B cell (primary cell): ENCODE results near the gene KDM7A. TPM values are rescaled to one million over a fixed set of nuclear protein-coding genes. Genes with fewer than 3 reads are reported as not detected.

Source experiments
- ATAC-seq: fragments of 200-7000 bp; cut with Tn5 transposase; one replicate; pipeline ENCODE4 v1.10.0; 2021; ENCODE audit warnings: low read depth, mild to moderate bottlenecking, moderate number of reproducible peaks, moderate library complexity
- CTCF ChIA-PET: fragments of 350-600 bp; sonication (Branson Sonifier 250); formaldehyde crosslinking; loops from one replicate; lab custom pipeline; 2021; ENCODE audit warnings: antibody characterized with exemption, inconsistent platforms; lab: Charles Lee
- POLR2A ChIA-PET: fragments of 350-600 bp; sonication (Branson Sonifier 250); formaldehyde crosslinking; loops from one replicate; lab custom pipeline; 2021; ENCODE audit warnings: antibody characterized with exemption; lab: Charles Lee
- DNase-seq: peaks from one replicate; pipeline ENCODE4 v3.0.0; 2013
- H2AFZ ChIP-seq: 2 replicates; pipeline ENCODE4 v1.6.1; 2012; ENCODE audit warnings: mild to moderate bottlenecking, low read depth, low read length; ENCODE audit not compliant: insufficient read depth, poor library complexity, severe bottlenecking
- H3K27ac ChIP-seq, 2 donors: 1 replicate in 1 of 2; 2 replicates in 1 of 2; pipeline ENCODE4 v1.5.1; 2012 to 2013; ENCODE audit warnings: low read length in 2 of 2, mild to moderate bottlenecking in 2 of 2, moderate library complexity in 1 of 2
- H3K27me3 ChIP-seq, 4 experiments: fragments of 200-600 bp in 1 of 4; sonication (generic) in 1 of 4; replicated peaks in 1 of 4; 1 replicate in 2 of 4; 2 replicates in 2 of 4; pipeline versions ENCODE4 v1.6.1 to v1.7.0; 2013 to 2016; ENCODE audit warnings: low read length in 3 of 4, mild to moderate bottlenecking in 2 of 4, mixed read lengths in 1 of 4, moderate library complexity in 1 of 4; ENCODE audit not compliant: insufficient read depth in 4 of 4, control insufficient read depth in 3 of 4; ENCODE audit errors: control extremely low read depth in 1 of 4
- H3K36me3 ChIP-seq, 2 experiments: replicated peaks in 1 of 2; 1 replicate in 1 of 2; 2 replicates in 1 of 2; pipeline versions ENCODE4 v1.6.1 to v1.7.1; 2013; ENCODE audit warnings: low read length in 1 of 2; ENCODE audit not compliant: insufficient read depth in 2 of 2, control insufficient read depth in 1 of 2; ENCODE audit errors: control extremely low read depth in 1 of 2, extremely low read depth in 1 of 2
- H3K4me1 ChIP-seq, 2 donors: fragments of 200-600 bp in 1 of 2; sonication (generic) in 1 of 2; 1 replicate in 1 of 2; 2 replicates in 1 of 2; pipeline versions ENCODE4 v1.5.1 to v1.6.1; 2013 to 2017; ENCODE audit warnings: low read length in 2 of 2; ENCODE audit not compliant: control insufficient read depth in 2 of 2, insufficient read depth in 2 of 2
- H3K4me2 ChIP-seq: replicated peaks from 2 replicates; pipeline ENCODE3; 2012; ENCODE audit warnings: mild to moderate bottlenecking, low read depth, low read length; ENCODE audit not compliant: poor library complexity, severe bottlenecking
- H3K4me3 ChIP-seq, 5 experiments: fragments of 200-600 bp in 1 of 5; sonication (generic) in 1 of 5; 1 replicate in 3 of 5; 2 replicates in 2 of 5; pipeline versions ENCODE4 v1.5.1 to v1.7.0; 2011 to 2016; ENCODE audit warnings: low read length in 4 of 5, mild to moderate bottlenecking in 4 of 5, low read depth in 2 of 5, control low read depth in 1 of 5, moderate library complexity in 1 of 5; ENCODE audit not compliant: insufficient read depth in 1 of 5; ENCODE audit errors: control extremely low read depth in 1 of 5, extremely low read depth in 1 of 5
- H3K79me2 ChIP-seq: fragments of 200-600 bp; sonication (generic); one replicate; pipeline ENCODE4 v1.6.0; 2016; ENCODE audit warnings: low read length; ENCODE audit not compliant: control insufficient read depth, insufficient read depth
- H3K9ac ChIP-seq: fragments of 200-600 bp; sonication (generic); 2 replicates; pipeline ENCODE4 v1.6.1; 2017; ENCODE audit warnings: mild to moderate bottlenecking, low read length, moderate library complexity
- H3K9me3 ChIP-seq, 3 donors: one replicate each; pipeline versions ENCODE4 v1.6.1 to v1.7.1; 2013; ENCODE audit warnings: low read length in 2 of 3; ENCODE audit not compliant: control insufficient read depth in 2 of 3, insufficient read depth in 1 of 3; ENCODE audit errors: control extremely low read depth in 1 of 3
- H4K20me1 ChIP-seq: 2 replicates; pipeline ENCODE4 v1.6.0; 2012; ENCODE audit warnings: mild to moderate bottlenecking, low read length; ENCODE audit not compliant: insufficient read depth, control insufficient read depth, poor library complexity, severe bottlenecking
- H3K27ac Mint-ChIP-seq: one replicate; pipeline ENCODE4 v1.8.0; 2021; ENCODE audit warnings: mixed read lengths
- H3K27me3 Mint-ChIP-seq: one replicate; pipeline ENCODE4 v1.8.0; 2021; ENCODE audit warnings: mixed read lengths
- H3K4me1 Mint-ChIP-seq: one replicate; pipeline ENCODE4 v1.8.0; 2021; ENCODE audit warnings: mixed read lengths
- H3K4me3 Mint-ChIP-seq: one replicate; pipeline ENCODE4 v1.8.0; 2021; ENCODE audit warnings: mixed read lengths
- H3K9me3 Mint-ChIP-seq: one replicate; pipeline ENCODE4 v1.8.0; 2022; ENCODE audit warnings: mixed read lengths; ENCODE audit not compliant: insufficient read depth
- CTCF ChIP-seq: fragments of 200-600 bp; IDR thresholded peaks from one replicate; pipeline ENCODE4 v1.8.0; 2022; ENCODE audit warnings: antibody characterized with exemption, mild to moderate bottlenecking
- EZH2 ChIP-seq: IDR thresholded peaks from 2 replicates; pipeline ENCODE4 v1.6.1; 2012; ENCODE audit warnings: borderline replicate concordance, low read depth, mild to moderate bottlenecking, moderate library complexity, low read length; ENCODE audit not compliant: insufficient read depth, poor library complexity, severe bottlenecking
- WGBS: methylation state at CpG from one replicate; pipeline ENCODE4 v1.1.5; 2013; ENCODE audit warnings: missing lambda C conversion rate; ENCODE audit not compliant: insufficient coverage; 5-methylcytosine and 5-hydroxymethylcytosine counted together
- intact Hi-C: fragments of 100-400 bp; cut with micrococcal nuclease; formaldehyde crosslinking; loops from one replicate; pipeline ENCODE4 v1.10.0; 2022
- polyA plus RNA-seq: library from polyadenylated mRNA; depleted of rRNA; stranded (reverse); fragments of >200 nt; gene quantifications from 2 replicates; pipeline ENCODE4 v1.2.3, GENCODE V29; 2012
- total RNA-seq, 2 donors: library from RNA; stranded (reverse); fragments of 120-200 nt in 1 of 2; gene quantifications; 1 replicate in 1 of 2; 2 replicates in 1 of 2; pipeline versions ENCODE4 v1.2.3 to v1.2.4, GENCODE V29; 2013 to 2022

KDM7A gene
- total and polyA plus RNA-seq, 2 donors (not counting 1 experiment from before 2014, with no cell fraction given), result 16.1 to 50.8 TPM

- H2AFZ ChIP-seq, result no peak overlapping the region
- H3K27me3 Mint-ChIP-seq, result no peaks in the 10 kb centered on the region
- no peak overlapping the region for H3K4me2 ChIP-seq
- no peak overlapping the region for H3K27ac Mint-ChIP-seq
- H3K79me2 ChIP-seq, result peaks cover 57% of the 10 kb centered on the region
- no peak overlapping the region for H3K4me3 Mint-ChIP-seq
- H3K27ac ChIP-seq, result no peak overlapping the region
- no peaks in the 10 kb centered on the region for H3K27me3 ChIP-seq
- H3K9ac ChIP-seq, result no peak overlapping the region
- peaks cover 14 to 19% of the 10 kb centered on the region in 2 donors for H3K4me1 ChIP-seq
- peaks cover 2 to 48% of the 10 kb centered on the region in 2 experiments for H3K36me3 ChIP-seq
- no peaks in the 10 kb centered on the region for H3K9me3 ChIP-seq
- peaks cover 38% of the 10 kb centered on the region for H4K20me1 ChIP-seq
- ATAC-seq (no peak), DNase-seq (no peak)
- ChIA-PET CTCF (no interaction called here), POLR2A (no interaction called here)
- no peak overlapping the region for H3K4me3 ChIP-seq
- H3K4me1 Mint-ChIP-seq, result peaks cover 31% of the 10 kb centered on the region
- TF ChIP-seq CTCF (no peak), EZH2 (no peak)
- no peaks in the 10 kb centered on the region for H3K9me3 Mint-ChIP-seq
- WGBS, result 97% methylated on average over 2 of the region's 5 CpGs
- intact Hi-C loops, result no loop called here
These were observed 127.3 kb downstream of the KDM7A start for GRCh38 chr7:140049339-140050024.

- no peaks in the 10 kb centered on the region for H3K9me3 Mint-ChIP-seq
- H3K36me3 ChIP-seq, result peaks cover 2 to 52% of the 10 kb centered on the region in 2 experiments
- ChIA-PET CTCF (interaction anchor here (0.7 kb wide), 1 partner anchor 178 kb away, joined by 3 read pairs; no protein-coding TSS in a partner anchor), POLR2A (no interaction called here)
- H3K9ac ChIP-seq, result no peak overlapping the region
- no peak overlapping the region for H3K4me3 Mint-ChIP-seq
- DNase-seq (no peak), ATAC-seq (no peak)
- H3K4me1 Mint-ChIP-seq, result peaks cover 26% of the 10 kb centered on the region
- H3K4me2 ChIP-seq, result no peak overlapping the region
- WGBS, result no CpG with 5 or more reads among the region's 1 CpG
- no peaks in the 10 kb centered on the region for H3K27me3 Mint-ChIP-seq
- peaks cover 62% of the 10 kb centered on the region for H3K79me2 ChIP-seq
- no peaks in the 10 kb centered on the region for H3K9me3 ChIP-seq
- no peak overlapping the region for H3K27ac ChIP-seq
- H3K27me3 ChIP-seq, result no peaks in the 10 kb centered on the region
- H3K4me1 ChIP-seq, result peaks cover 8 to 14% of the 10 kb centered on the region in 2 donors
- TF ChIP-seq CTCF, result no peak
- TF ChIP-seq EZH2, result no peak
- no peak overlapping the region for H3K4me3 ChIP-seq
- no peak overlapping the region for H2AFZ ChIP-seq
- intact Hi-C loops, result no loop called here
- H4K20me1 ChIP-seq, result peaks cover 38% of the 10 kb centered on the region
- no peak overlapping the region for H3K27ac Mint-ChIP-seq
These were observed 127.8 kb downstream of the KDM7A start for GRCh38 chr7:140048989-140049338.
